H1 (cell line): ENCODE data around the gene SLC25A21. TPM values are rescaled to one million over a fixed set of nuclear protein-coding genes. Genes with fewer than 3 reads are reported as not detected.
A peak's percentile ranks its signal among the peaks of the same experiment; 100 is the strongest.

Experiments used
- CTCF ChIA-PET: fragments of 300-600 bp; sonication (Branson Sonifier 250); formaldehyde crosslinking; loops from one replicate; lab custom pipeline; 2021; ENCODE audit not compliant: partially characterized antibody; lab: Charles Lee
- POLR2A ChIA-PET: fragments of 300-600 bp; sonication (Branson Sonifier 250); formaldehyde crosslinking; loops from one replicate; lab custom pipeline; 2021; ENCODE audit warnings: inconsistent platforms; ENCODE audit not compliant: partially characterized antibody; lab: Charles Lee
- DNase-seq, 2 experiments: peaks; one replicate each; pipeline versions ENCODE4 v3.0.0 to v3.0.0-alpha.2; 2010 to 2022; ENCODE audit warnings: low spot score in 2 of 2, low read depth in 1 of 2, mixed read lengths in 1 of 2
- FAIRE-seq: peaks from 2 replicates; lab custom pipeline; 2011; peaks lifted over from hg19 to GRCh38; lab: Jason Lieb, UNC
- H2AFZ ChIP-seq: 2 replicates; pipeline ENCODE4 v1.8.1; 2012; ENCODE audit warnings: low read length, inconsistent platforms
- H2AK5ac ChIP-seq: 2 replicates; pipeline ENCODE4 v1.6.1; 2013; ENCODE audit warnings: low read depth, low read length
- H2BK120ac ChIP-seq: replicated peaks from 2 replicates; pipeline ENCODE3; 2013; ENCODE audit warnings: low read depth, low read length, inconsistent platforms
- H2BK12ac ChIP-seq: 2 replicates; pipeline ENCODE4 v1.6.1; 2013; ENCODE audit warnings: low read depth, low read length
- H2BK15ac ChIP-seq: 2 replicates; pipeline ENCODE4 v1.6.1; 2013; ENCODE audit warnings: low read length
- H2BK20ac ChIP-seq: 2 replicates; pipeline ENCODE4 v1.6.1; 2013; ENCODE audit warnings: low read length
- H2BK5ac ChIP-seq: 2 replicates; pipeline ENCODE4 v1.6.1; 2013; ENCODE audit warnings: low read depth, low read length
- H3K14ac ChIP-seq: 2 replicates; pipeline ENCODE4 v1.6.1; 2013; ENCODE audit warnings: inconsistent platforms; ENCODE audit not compliant: insufficient read length
- H3K18ac ChIP-seq: 2 replicates; pipeline ENCODE4 v1.6.1; 2013; ENCODE audit warnings: low read length; ENCODE audit errors: extremely low read depth
- H3K23ac ChIP-seq: 2 replicates; pipeline ENCODE4 v1.6.1; 2013; ENCODE audit warnings: inconsistent platforms; ENCODE audit not compliant: insufficient read length
- H3K23me2 ChIP-seq: 2 replicates; pipeline ENCODE4 v1.6.1; 2013; ENCODE audit warnings: low read depth, low read length
- H3K27ac ChIP-seq: 2 replicates; pipeline ENCODE4 v1.6.1; 2011; ENCODE audit warnings: low read depth, low read length, inconsistent platforms
- H3K27me3 ChIP-seq, 4 experiments: replicated peaks in 1 of 4; 1 replicate in 1 of 4; 2 replicates in 3 of 4; pipeline versions ENCODE4 v1.6.1 to v1.8.1; 2011 to 2013; ENCODE audit warnings: low read length in 3 of 4, mild to moderate bottlenecking in 3 of 4, inconsistent platforms in 2 of 4, mixed read lengths in 2 of 4, moderate library complexity in 1 of 4; ENCODE audit not compliant: control insufficient read depth in 3 of 4, insufficient read depth in 3 of 4; ENCODE audit errors: extremely low read depth in 1 of 4
- H3K36me3 ChIP-seq, 4 experiments: 2 replicates each; pipeline versions ENCODE4 v1.6.1 to v1.8.1; 2011 to 2013; ENCODE audit warnings: mild to moderate bottlenecking in 4 of 4, low read length in 3 of 4, moderate library complexity in 2 of 4, control low read depth in 1 of 4, inconsistent platforms in 1 of 4; ENCODE audit not compliant: insufficient read depth in 4 of 4, control insufficient read depth in 2 of 4
- H3K4ac ChIP-seq: replicated peaks from 2 replicates; pipeline ENCODE3; 2013; ENCODE audit warnings: low read length, low read depth, mixed read lengths, inconsistent platforms; ENCODE audit not compliant: insufficient read length
- H3K4me1 ChIP-seq, 4 experiments: replicated peaks in 1 of 4; 1 replicate in 1 of 4; 2 replicates in 3 of 4; pipeline versions ENCODE4 v1.6.1 to v1.8.1; 2011 to 2013; ENCODE audit warnings: low read length in 3 of 4, inconsistent platforms in 2 of 4, mixed read lengths in 1 of 4; ENCODE audit not compliant: insufficient read depth in 4 of 4, control insufficient read depth in 3 of 4
- H3K4me2 ChIP-seq, 2 experiments: 2 replicates each; pipeline versions ENCODE4 v1.6.1 to v1.8.1; 2011 to 2013; ENCODE audit warnings: low read depth in 2 of 2, low read length in 2 of 2, control low read depth in 1 of 2, inconsistent platforms in 1 of 2, mild to moderate bottlenecking in 1 of 2; ENCODE audit not compliant: insufficient read depth in 1 of 2
- H3K4me3 ChIP-seq, 4 experiments: fragments of 200-600, 300-600 bp in 1 of 4; sonication (generic), shearing (Covaris generic), sonication (Bioruptor Twin) in 1 of 4; 2 replicates each; pipeline versions ENCODE4 v1.5.1 to v1.8.1; 2011 to 2016; ENCODE audit warnings: low read length in 4 of 4, low read depth in 3 of 4, control low read depth in 2 of 4, inconsistent platforms in 2 of 4, mild to moderate bottlenecking in 2 of 4, mixed read lengths in 1 of 4, moderate library complexity in 1 of 4; ENCODE audit not compliant: insufficient read depth in 2 of 4; ENCODE audit errors: extremely low read depth in 1 of 4
- H3K56ac ChIP-seq: replicated peaks from 2 replicates; pipeline ENCODE3; 2013; ENCODE audit warnings: low read depth, mild to moderate bottlenecking, mixed read lengths, low read length, inconsistent platforms; ENCODE audit not compliant: insufficient read length
- H3K79me1 ChIP-seq: 2 replicates; pipeline ENCODE4 v1.6.1; 2013; ENCODE audit warnings: low read depth, low read length, control low read depth
- H3K79me2 ChIP-seq, 2 experiments: 2 replicates each; pipeline versions ENCODE4 v1.6.1 to v1.8.1; 2012 to 2013; ENCODE audit warnings: low read length in 2 of 2, mild to moderate bottlenecking in 2 of 2, inconsistent platforms in 1 of 2; ENCODE audit not compliant: insufficient read depth in 2 of 2, control insufficient read depth in 1 of 2
- H3K9ac ChIP-seq, 4 experiments: replicated peaks in 1 of 4; 1 replicate in 1 of 4; 2 replicates in 3 of 4; pipeline versions ENCODE4 v1.6.1 to v1.8.1; 2011 to 2013; ENCODE audit warnings: low read depth in 3 of 4, low read length in 3 of 4, control low read depth in 2 of 4, mild to moderate bottlenecking in 2 of 4, moderate library complexity in 2 of 4, inconsistent platforms in 1 of 4; ENCODE audit errors: extremely low read depth in 1 of 4
- H3K9me3 ChIP-seq, 2 experiments: 2 replicates each; pipeline versions ENCODE4 v1.6.1 to v1.8.1; 2012 to 2013; ENCODE audit warnings: mild to moderate bottlenecking in 2 of 2, moderate library complexity in 2 of 2, control low read depth in 1 of 2, inconsistent platforms in 1 of 2, low read depth in 1 of 2, low read length in 1 of 2, mixed read lengths in 1 of 2; ENCODE audit not compliant: insufficient read depth in 2 of 2
- H4K20me1 ChIP-seq, 2 experiments: replicated peaks in 1 of 2; 2 replicates each; pipeline versions ENCODE3 to v1.8.1; 2011 to 2013; ENCODE audit warnings: inconsistent platforms in 2 of 2, low read length in 2 of 2, mild to moderate bottlenecking in 1 of 2; ENCODE audit not compliant: insufficient read depth in 2 of 2, control insufficient read depth in 1 of 2
- H4K5ac ChIP-seq: 2 replicates; pipeline ENCODE4 v1.6.1; 2013; ENCODE audit warnings: low read length, low read depth, mixed read lengths, inconsistent platforms; ENCODE audit not compliant: insufficient read length
- H4K8ac ChIP-seq: 2 replicates; pipeline ENCODE4 v1.8.0; 2013; ENCODE audit warnings: mild to moderate bottlenecking, moderate library complexity, low read length, inconsistent platforms; ENCODE audit not compliant: insufficient read depth; ENCODE audit errors: extremely low read depth
- H4K91ac ChIP-seq: replicated peaks from 2 replicates; pipeline ENCODE3; 2013; ENCODE audit warnings: low read length, mixed read lengths, inconsistent platforms; ENCODE audit not compliant: insufficient read length
- KDM1A ChIP-seq: fragments of 200-600, 300-600 bp; sonication (generic); IDR thresholded peaks from 2 replicates; pipeline ENCODE4 v1.7.1; 2016; ENCODE audit warnings: mild to moderate bottlenecking, low read length, borderline replicate concordance
- WGBS, 2 experiments: shearing (Covaris generic) in 1 of 2; methylation state at CpG; one replicate each; pipeline versions ENCODE4 v1.1.6 to v1.1.7; 2013 to 2015; ENCODE audit warnings: low lambda C conversion rate in 2 of 2, mixed read lengths in 2 of 2, inconsistent platforms in 1 of 2, low coverage in 1 of 2, missing lambda C conversion rate in 1 of 2; ENCODE audit not compliant: insufficient replicate concordance in 2 of 2, insufficient coverage in 1 of 2, insufficient read length in 1 of 2; ENCODE audit errors: extremely low coverage in 1 of 2, missing lambda C conversion rate in 1 of 2; 5-methylcytosine and 5-hydroxymethylcytosine counted together
- polyA plus RNA-seq, 7 experiments: library from polyadenylated mRNA; depleted of rRNA in 3 of 7; stranded (reverse) in 5 of 7; unstranded in 2 of 7; fragments of >200 nt in 5 of 7; fragments of 200-250 nt in 2 of 7; gene quantifications; 1 replicate in 5 of 7; 2 replicates in 1 of 7; 4 replicates in 1 of 7; pipeline versions ENCODE4 v1.2.1 to v1.2.3, GENCODE V29; 2011 to 2013; ENCODE audit warnings: missing spikeins in 2 of 7, mixed read lengths in 2 of 7
- total RNA-seq: library from RNA; stranded (reverse); fragmentation: NEBNext Ultra II Directional; extraction: Animal tissue kit (Norgen Biotek cat#: 25700); gene quantifications from 2 replicates; pipeline ENCODE4 v1.2.1, GENCODE V29; 2021
- TF ChIP-seq, protein P1 (sequence below), 3 experiments: IDR thresholded peaks; 1 replicate in 2 of 3; 2 replicates in 1 of 3; pipeline versions ENCODE4 v1.5.1 to v1.6.1; 2011; ENCODE audit warnings: low read length in 3 of 3, mild to moderate bottlenecking in 3 of 3, inconsistent platforms in 2 of 3, low read depth in 1 of 3, moderate library complexity in 1 of 3; ENCODE audit not compliant: insufficient read depth in 1 of 3; ENCODE audit errors: control extremely low read depth in 1 of 3

SLC25A21 gene
- total and polyA plus RNA-seq, 2 of the 8 experiments (the other 6 are each of a cell fraction or from before 2014, with no cell fraction given) = 6.9 to 15.7 TPM

DNA sequence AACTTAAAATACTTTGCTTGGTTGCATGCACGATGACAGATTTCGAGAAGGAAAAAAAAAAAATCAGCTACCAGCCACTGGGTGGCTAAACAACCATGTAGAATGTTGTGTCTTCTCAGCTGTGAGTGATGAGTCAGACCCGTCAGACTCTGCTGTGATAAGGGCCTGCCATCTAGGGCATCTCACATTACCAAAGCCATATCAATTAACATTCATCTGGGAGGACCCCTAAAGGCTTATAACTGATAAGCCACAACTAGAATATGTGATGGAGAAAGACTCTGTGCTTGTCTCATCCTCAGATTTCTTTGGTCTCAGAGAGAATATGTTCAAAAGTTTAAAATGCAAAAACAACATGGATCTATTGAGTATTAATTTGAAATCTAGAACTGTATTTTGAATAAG, 399.3 kb downstream of the SLC25A21 start:
- no peak overlapping the region for H2AFZ ChIP-seq
- CTCF ChIA-PET = interaction anchor here (0.6 to 1.2 kb wide), 6 partner anchors 15 to 424 kb away, joined by 3 to 4 read pairs (median 4); no protein-coding TSS in a partner anchor
- no peaks in the 10 kb centered on the region for H3K23me2 ChIP-seq
- no peaks in the 10 kb centered on the region for H3K36me3 ChIP-seq
- H2BK120ac ChIP-seq = no peak overlapping the region
- H4K5ac ChIP-seq = no peak overlapping the region
- H2AK5ac ChIP-seq = no peak overlapping the region
- no peak overlapping the region for H3K4ac ChIP-seq
- H3K4me3 ChIP-seq = no peak overlapping the region
- H4K91ac ChIP-seq = no peak overlapping the region
- H2BK15ac ChIP-seq = no peak overlapping the region
- no peak overlapping the region for H3K4me2 ChIP-seq
- POLR2A ChIA-PET = interaction anchor here (0.6 kb wide), 1 partner anchor 299 kb away, joined by 3 read pairs; no protein-coding TSS in a partner anchor
- no peak overlapping the region for H3K23ac ChIP-seq
- no peak overlapping the region for H2BK5ac ChIP-seq
- no peaks in the 10 kb centered on the region for H3K79me1 ChIP-seq
- H3K4me1 ChIP-seq = peaks cover 0 to 4% (median 1%) of the 10 kb centered on the region in 4 experiments; a peak in 3 of 7 replicates
- H3K27ac ChIP-seq = no peak overlapping the region
- H3K27me3 ChIP-seq = no peaks in the 10 kb centered on the region
- no peak overlapping the region for H4K8ac ChIP-seq
- H2BK12ac ChIP-seq = no peak overlapping the region
- FAIRE-seq (peak; percentile 85), DNase-seq (no peak)
- H3K9ac ChIP-seq = no peak overlapping the region
- 72% methylated on average over 3 of the region's 3 CpGs; no CpG with 5 or more reads in 1 of the 2 experiments for WGBS, 2 experiments
- H3K9me3 ChIP-seq = no peaks in the 10 kb centered on the region
- no peak overlapping the region for H2BK20ac ChIP-seq
- no peaks in the 10 kb centered on the region for H4K20me1 ChIP-seq
- H3K79me2 ChIP-seq = no peaks in the 10 kb centered on the region
- H3K14ac ChIP-seq = no peak overlapping the region
- H3K56ac ChIP-seq = no peak overlapping the region
- H3K18ac ChIP-seq = no peak overlapping the region
- TF ChIP-seq KDM1A = no peak
- TF ChIP-seq, protein P1, sequence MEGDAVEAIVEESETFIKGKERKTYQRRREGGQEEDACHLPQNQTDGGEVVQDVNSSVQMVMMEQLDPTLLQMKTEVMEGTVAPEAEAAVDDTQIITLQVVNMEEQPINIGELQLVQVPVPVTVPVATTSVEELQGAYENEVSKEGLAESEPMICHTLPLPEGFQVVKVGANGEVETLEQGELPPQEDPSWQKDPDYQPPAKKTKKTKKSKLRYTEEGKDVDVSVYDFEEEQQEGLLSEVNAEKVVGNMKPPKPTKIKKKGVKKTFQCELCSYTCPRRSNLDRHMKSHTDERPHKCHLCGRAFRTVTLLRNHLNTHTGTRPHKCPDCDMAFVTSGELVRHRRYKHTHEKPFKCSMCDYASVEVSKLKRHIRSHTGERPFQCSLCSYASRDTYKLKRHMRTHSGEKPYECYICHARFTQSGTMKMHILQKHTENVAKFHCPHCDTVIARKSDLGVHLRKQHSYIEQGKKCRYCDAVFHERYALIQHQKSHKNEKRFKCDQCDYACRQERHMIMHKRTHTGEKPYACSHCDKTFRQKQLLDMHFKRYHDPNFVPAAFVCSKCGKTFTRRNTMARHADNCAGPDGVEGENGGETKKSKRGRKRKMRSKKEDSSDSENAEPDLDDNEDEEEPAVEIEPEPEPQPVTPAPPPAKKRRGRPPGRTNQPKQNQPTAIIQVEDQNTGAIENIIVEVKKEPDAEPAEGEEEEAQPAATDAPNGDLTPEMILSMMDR (IDR thresholded peaks at IDR 0.05; ENCODE audit: control extremely low read depth in 1 of 3, insufficient read depth in 1 of 3, low read depth in 1 of 3, low read length in 3 of 3) = peak in 2 of 3 experiments; percentile 36 to 42; a peak in 2 of 4 replicates
